Measurements from ENCODE around the gene HLCS.

HLCS gene

GRCh38 chr21:36728371-36729111 is 237.9 kb downstream of the HLCS start:
- Histone ChIP-seq H3K27me3 (ENCODE audit: control insufficient read depth, insufficient read depth, low read length) (no peaks in the 10 kb centered on the region), H3K9me3 (ENCODE audit: control insufficient read depth, low read depth, low read length) (no peaks in the 10 kb centered on the region), H3K9ac (ENCODE audit: low read length) (no peak overlapping the region), H3K27ac (ENCODE audit: low read length) (no peak overlapping the region), H3K4me1 (ENCODE audit: control insufficient read depth, low read depth, low read length) (no peaks in the 10 kb centered on the region), H3K4me3 (ENCODE audit: low read length) (no peak overlapping the region), H3K36me3 (ENCODE audit: control insufficient read depth, low read depth, low read length) (no peaks in the 10 kb centered on the region)

- Histone ChIP-seq H3K4me1 (ENCODE audit: control insufficient read depth, low read depth, low read length) (no peaks in the 10 kb centered on the region), H3K36me3 (ENCODE audit: control insufficient read depth, low read depth, low read length) (no peaks in the 10 kb centered on the region), H3K27ac (ENCODE audit: low read length) (no peak overlapping the region)
Observed at GRCh38 chr21:36727866-36728265, 238.6 kb downstream of the HLCS start.

GRCh38 chr21:36725793-36726386 is 240.6 kb downstream of the HLCS start:
- no peak overlapping the region for H3K4me3 ChIP-seq (ENCODE audit: low read length)
- H3K36me3 ChIP-seq (ENCODE audit: control insufficient read depth, low read depth, low read length) = no peaks in the 10 kb centered on the region
- H3K9ac ChIP-seq (ENCODE audit: low read length) = no peak overlapping the region
- H3K9me3 ChIP-seq (ENCODE audit: control insufficient read depth, low read depth, low read length) = no peaks in the 10 kb centered on the region
- H3K27me3 ChIP-seq (ENCODE audit: control insufficient read depth, insufficient read depth, low read length) = no peaks in the 10 kb centered on the region
- no peaks in the 10 kb centered on the region for H3K4me1 ChIP-seq (ENCODE audit: control insufficient read depth, low read depth, low read length)
- H3K27ac ChIP-seq (ENCODE audit: low read length) = no peak overlapping the region

More at GRCh38 chr21:36727866-36728265, 238.6 kb downstream of the HLCS start:
- Histone ChIP-seq H3K9me3 (ENCODE audit: control insufficient read depth, low read depth, low read length) (no peaks in the 10 kb centered on the region), H3K4me3 (ENCODE audit: low read length) (no peak overlapping the region), H3K27me3 (ENCODE audit: control insufficient read depth, insufficient read depth, low read length) (no peaks in the 10 kb centered on the region), H3K9ac (ENCODE audit: low read length) (no peak overlapping the region)

GRCh38 chr21:36724660-36725059 is 241.8 kb downstream of the HLCS start:
- no peaks in the 10 kb centered on the region for H3K36me3 ChIP-seq (ENCODE audit: control insufficient read depth, low read depth, low read length)
- H3K4me1 ChIP-seq (ENCODE audit: control insufficient read depth, low read depth, low read length) = no peaks in the 10 kb centered on the region
- H3K4me3 ChIP-seq (ENCODE audit: low read length) = no peak overlapping the region
- no peaks in the 10 kb centered on the region for H3K9me3 ChIP-seq (ENCODE audit: control insufficient read depth, low read depth, low read length)
- no peak overlapping the region for H3K9ac ChIP-seq (ENCODE audit: low read length)
- no peak overlapping the region for H3K27ac ChIP-seq (ENCODE audit: low read length)
- no peaks in the 10 kb centered on the region for H3K27me3 ChIP-seq (ENCODE audit: control insufficient read depth, insufficient read depth, low read length)

GRCh38 chr21:36723371-36723881 is 243.0 kb downstream of the HLCS start:
- no peaks in the 10 kb centered on the region for H3K36me3 ChIP-seq (ENCODE audit: control insufficient read depth, low read depth, low read length)
- H3K27me3 ChIP-seq (ENCODE audit: control insufficient read depth, insufficient read depth, low read length) = no peaks in the 10 kb centered on the region
- no peak overlapping the region for H3K27ac ChIP-seq (ENCODE audit: low read length)
- H3K4me3 ChIP-seq (ENCODE audit: low read length) = no peak overlapping the region
- H3K9me3 ChIP-seq (ENCODE audit: control insufficient read depth, low read depth, low read length) = no peaks in the 10 kb centered on the region
- H3K4me1 ChIP-seq (ENCODE audit: control insufficient read depth, low read depth, low read length) = no peaks in the 10 kb centered on the region
- no peak overlapping the region for H3K9ac ChIP-seq (ENCODE audit: low read length)

GRCh38 chr21:36722370-36723368 is 243.8 kb downstream of the HLCS start:
- Histone ChIP-seq H3K27ac (ENCODE audit: low read length) (no peak overlapping the region), H3K4me1 (ENCODE audit: control insufficient read depth, low read depth, low read length) (no peaks in the 10 kb centered on the region), H3K27me3 (ENCODE audit: control insufficient read depth, insufficient read depth, low read length) (no peaks in the 10 kb centered on the region), H3K9me3 (ENCODE audit: control insufficient read depth, low read depth, low read length) (no peaks in the 10 kb centered on the region), H3K36me3 (ENCODE audit: control insufficient read depth, low read depth, low read length) (no peaks in the 10 kb centered on the region), H3K9ac (ENCODE audit: low read length) (no peak overlapping the region), H3K4me3 (ENCODE audit: low read length) (no peak overlapping the region)

- Histone ChIP-seq H3K4me1 (ENCODE audit: control insufficient read depth, low read depth, low read length) (no peaks in the 10 kb centered on the region), H3K9ac (ENCODE audit: low read length) (no peak overlapping the region), H3K27ac (ENCODE audit: low read length) (no peak overlapping the region), H3K36me3 (ENCODE audit: control insufficient read depth, low read depth, low read length) (no peaks in the 10 kb centered on the region), H3K27me3 (ENCODE audit: control insufficient read depth, insufficient read depth, low read length) (no peaks in the 10 kb centered on the region), H3K9me3 (ENCODE audit: control insufficient read depth, low read depth, low read length) (no peaks in the 10 kb centered on the region), H3K4me3 (ENCODE audit: low read length) (no peak overlapping the region)
Observed at GRCh38 chr21:36721817-36722216, 244.7 kb downstream of the HLCS start.

GRCh38 chr21:36719614-36720013 is 246.9 kb downstream of the HLCS start:
- Histone ChIP-seq H3K4me3 (ENCODE audit: low read length) (no peak overlapping the region), H3K9me3 (ENCODE audit: control insufficient read depth, low read depth, low read length) (no peaks in the 10 kb centered on the region), H3K27me3 (ENCODE audit: control insufficient read depth, insufficient read depth, low read length) (peaks cover 5% of the 10 kb centered on the region), H3K27ac (ENCODE audit: low read length) (no peak overlapping the region), H3K36me3 (ENCODE audit: control insufficient read depth, low read depth, low read length) (no peaks in the 10 kb centered on the region), H3K4me1 (ENCODE audit: control insufficient read depth, low read depth, low read length) (no peaks in the 10 kb centered on the region), H3K9ac (ENCODE audit: low read length) (no peak overlapping the region)

GRCh38 chr21:36718951-36719501 is 247.4 kb downstream of the HLCS start:
- Histone ChIP-seq H3K9ac (ENCODE audit: low read length) (no peak overlapping the region), H3K27me3 (ENCODE audit: control insufficient read depth, insufficient read depth, low read length) (peaks cover 11% of the 10 kb centered on the region), H3K4me1 (ENCODE audit: control insufficient read depth, low read depth, low read length) (no peaks in the 10 kb centered on the region)

GRCh38 chr21:36717976-36718375 is 248.5 kb downstream of the HLCS start:
- H3K27me3 ChIP-seq (ENCODE audit: control insufficient read depth, insufficient read depth, low read length) = peaks cover 22% of the 10 kb centered on the region
- H3K36me3 ChIP-seq (ENCODE audit: control insufficient read depth, low read depth, low read length) = no peaks in the 10 kb centered on the region
- no peaks in the 10 kb centered on the region for H3K4me1 ChIP-seq (ENCODE audit: control insufficient read depth, low read depth, low read length)
- H3K9ac ChIP-seq (ENCODE audit: low read length) = no peak overlapping the region
- H3K27ac ChIP-seq (ENCODE audit: low read length) = no peak overlapping the region
- H3K9me3 ChIP-seq (ENCODE audit: control insufficient read depth, low read depth, low read length) = no peaks in the 10 kb centered on the region
- H3K4me3 ChIP-seq (ENCODE audit: low read length) = no peak overlapping the region

More at GRCh38 chr21:36718951-36719501, 247.4 kb downstream of the HLCS start:
- Histone ChIP-seq H3K4me3 (ENCODE audit: low read length) (no peak overlapping the region), H3K9me3 (ENCODE audit: control insufficient read depth, low read depth, low read length) (no peaks in the 10 kb centered on the region), H3K36me3 (ENCODE audit: control insufficient read depth, low read depth, low read length) (no peaks in the 10 kb centered on the region), H3K27ac (ENCODE audit: low read length) (no peak overlapping the region)

GRCh38 chr21:36716836-36717235 is 249.6 kb downstream of the HLCS start:
- H3K27ac ChIP-seq (ENCODE audit: low read length) = no peak overlapping the region
- no peaks in the 10 kb centered on the region for H3K9me3 ChIP-seq (ENCODE audit: control insufficient read depth, low read depth, low read length)
- H3K9ac ChIP-seq (ENCODE audit: low read length) = no peak overlapping the region
- no peak overlapping the region for H3K4me3 ChIP-seq (ENCODE audit: low read length)
- H3K36me3 ChIP-seq (ENCODE audit: control insufficient read depth, low read depth, low read length) = no peaks in the 10 kb centered on the region
- H3K27me3 ChIP-seq (ENCODE audit: control insufficient read depth, insufficient read depth, low read length) = peaks cover 33% of the 10 kb centered on the region
- H3K4me1 ChIP-seq (ENCODE audit: control insufficient read depth, low read depth, low read length) = no peaks in the 10 kb centered on the region

Data from iPS-18a (cell line).